SK-N-SH treated with all-trans-retinoic acid at 6 μM for 48 hours (cell line): ENCODE data around the gene KCNT1.

Experiments used
- ATAC-seq: fragments of 200-7000 bp; cut with Tn5 transposase; 3 replicates; pipeline ENCODE4 v1.9.1; 2020; ENCODE audit warnings: mild to moderate bottlenecking, moderate library complexity
- ARNTL ChIP-seq: fragments of 450-650 bp; formaldehyde crosslinking; IDR thresholded peaks from 2 replicates; pipeline ENCODE4 v1.5.0; 2020; ENCODE audit warnings: low read depth, mild to moderate bottlenecking, moderate library complexity, borderline replicate concordance
- CREB5 ChIP-seq: fragments of 250-450 bp; sonication (Bioruptor Pico); IDR thresholded peaks from 2 replicates; pipeline ENCODE4 v1.5.1; 2020; ENCODE audit warnings: low read depth, mild to moderate bottlenecking, moderate library complexity
- CSDC2 ChIP-seq: fragments of 250-450 bp; sonication (Bioruptor Pico); IDR thresholded peaks from 2 replicates; pipeline ENCODE4 v1.5.0; 2020; ENCODE audit warnings: mild to moderate bottlenecking, moderate library complexity
- CSRNP3 ChIP-seq: fragments of 250-450 bp; sonication (Bioruptor Pico); IDR thresholded peaks from 2 replicates; pipeline ENCODE4 v1.5.1; 2021; ENCODE audit warnings: mild to moderate bottlenecking, moderate library complexity
- ESRRG ChIP-seq: fragments of 250-450 bp; sonication (Bioruptor Pico); IDR thresholded peaks from 2 replicates; pipeline ENCODE4 v1.6.1; 2021; ENCODE audit warnings: mild to moderate bottlenecking
- GLIS3 ChIP-seq: fragments of 250-450 bp; sonication (Bioruptor Pico); IDR thresholded peaks from 2 replicates; pipeline ENCODE4 v1.5.0; 2020; ENCODE audit warnings: mild to moderate bottlenecking, moderate library complexity
- ISL1 ChIP-seq: fragments of 250-450 bp; sonication (Bioruptor Pico); IDR thresholded peaks from 2 replicates; pipeline ENCODE4 v2.1.2; 2022; ENCODE audit warnings: mild to moderate bottlenecking, moderate library complexity
- OSR1 ChIP-seq: fragments of 250-450 bp; sonication (Bioruptor Pico); IDR thresholded peaks from 2 replicates; pipeline ENCODE4 v1.8.0; 2022; ENCODE audit warnings: moderate library complexity, mild to moderate bottlenecking, inconsistent platforms
- PATZ1 ChIP-seq: fragments of 250-450 bp; sonication (Bioruptor Pico); IDR thresholded peaks from 2 replicates; pipeline ENCODE4 v1.8.0; 2020; ENCODE audit warnings: mild to moderate bottlenecking, moderate library complexity, borderline replicate concordance
- POU6F1 ChIP-seq: fragments of 250-450 bp; sonication (Bioruptor Pico); IDR thresholded peaks from 2 replicates; pipeline ENCODE4 v1.8.0; 2021; ENCODE audit warnings: low read depth, mild to moderate bottlenecking, moderate library complexity, borderline replicate concordance
- RARB ChIP-seq: fragments of 250-450 bp; sonication (Bioruptor Pico); IDR thresholded peaks from 2 replicates; pipeline ENCODE4 v1.8.0; 2021; ENCODE audit warnings: mild to moderate bottlenecking, moderate library complexity
- SNAI2 ChIP-seq: fragments of 250-450 bp; sonication (Bioruptor Pico); IDR thresholded peaks from 2 replicates; pipeline ENCODE4 v1.5.0; 2020; ENCODE audit warnings: mild to moderate bottlenecking, moderate library complexity
- TCF4 ChIP-seq: fragments of 250-450 bp; sonication (Bioruptor Pico); IDR thresholded peaks from 2 replicates; pipeline ENCODE4 v1.8.0; 2021; ENCODE audit warnings: mild to moderate bottlenecking, moderate library complexity, borderline replicate concordance
- TOX ChIP-seq: fragments of 250-450 bp; sonication (Bioruptor Pico); IDR thresholded peaks from 2 replicates; pipeline ENCODE4 v1.8.0; 2021; ENCODE audit warnings: mild to moderate bottlenecking, moderate library complexity, borderline replicate concordance
- ZC3H10 ChIP-seq: fragments of 250-450 bp; sonication (Bioruptor Pico); IDR thresholded peaks from 2 replicates; pipeline ENCODE4 v1.5.1; 2021; ENCODE audit warnings: mild to moderate bottlenecking, moderate library complexity
- ZFP3 ChIP-seq: fragments of 250-450 bp; sonication (Bioruptor Pico); IDR thresholded peaks from 2 replicates; pipeline ENCODE4 v1.5.0; 2020; ENCODE audit warnings: mild to moderate bottlenecking, moderate library complexity
- ZFP30 ChIP-seq: fragments of 450-650 bp; formaldehyde crosslinking; IDR thresholded peaks from 2 replicates; pipeline ENCODE4 v1.5.0; 2022; ENCODE audit warnings: mild to moderate bottlenecking, moderate library complexity
- ZNF565 ChIP-seq: fragments of 450-650 bp; formaldehyde crosslinking; conservative IDR thresholded peaks from 2 replicates; pipeline ENCODE4 v1.5.0; 2020; ENCODE audit warnings: low read depth, mild to moderate bottlenecking, moderate library complexity
- ZNF70 ChIP-seq: fragments of 450-650 bp; formaldehyde crosslinking; IDR thresholded peaks from 2 replicates; pipeline ENCODE4 v1.5.0; 2020; ENCODE audit warnings: mild to moderate bottlenecking, moderate library complexity
- ZNF8 ChIP-seq: fragments of 450-650 bp; formaldehyde crosslinking; IDR thresholded peaks from 2 replicates; pipeline ENCODE4 v1.5.0; 2020; ENCODE audit warnings: mild to moderate bottlenecking, moderate library complexity

The KCNT1 gene

GRCh38 chr9:135774794-135775525 lies 73.0 kb downstream of the KCNT1 start:
- TF ChIP-seq RARB (CRISPR knock-in tag) (no peak), ESRRG (CRISPR knock-in tag) (no peak), ZNF70 (no peak), CREB5 (CRISPR knock-in tag) (no peak), PATZ1 (CRISPR knock-in tag) (no peak)
- no peak for ATAC-seq

- no peak for TF ChIP-seq ZFP30 (CRISPR knock-in tag)
- no peak for TF ChIP-seq ISL1
- no peak for TF ChIP-seq ESRRG (CRISPR knock-in tag)
- no peak for TF ChIP-seq OSR1
- no peak for TF ChIP-seq CSRNP3 (CRISPR knock-in tag)
- TF ChIP-seq CSDC2 (CRISPR knock-in tag) = no peak
- TF ChIP-seq CREB5 (CRISPR knock-in tag) = no peak
- TF ChIP-seq GLIS3 (CRISPR knock-in tag) = no peak
- no peak for TF ChIP-seq ZNF70
- no peak for TF ChIP-seq ZC3H10 (CRISPR knock-in tag)
- TF ChIP-seq TOX = no peak
- TF ChIP-seq ZNF565 (CRISPR knock-in tag) = no peak
- TF ChIP-seq POU6F1 (CRISPR knock-in tag) = no peak
- no peak for TF ChIP-seq SNAI2 (CRISPR knock-in tag)
- TF ChIP-seq ARNTL (CRISPR knock-in tag) = no peak
- no peak for TF ChIP-seq ZNF8 (CRISPR knock-in tag)
- ATAC-seq = no peak
Observed at GRCh38 chr9:135775911-135776310, 73.9 kb downstream of the KCNT1 start.

GRCh38 chr9:135776893-135777622 lies 75.1 kb downstream of the KCNT1 start:
- TF ChIP-seq ZFP3 (CRISPR knock-in tag) = no peak
- TF ChIP-seq OSR1 = no peak
- no peak for TF ChIP-seq TCF4
- no peak for TF ChIP-seq PATZ1 (CRISPR knock-in tag)
- no peak for TF ChIP-seq ZC3H10 (CRISPR knock-in tag)
- no peak for TF ChIP-seq ESRRG (CRISPR knock-in tag)
- no peak for TF ChIP-seq GLIS3 (CRISPR knock-in tag)
- TF ChIP-seq POU6F1 (CRISPR knock-in tag) = no peak
- TF ChIP-seq ZNF8 (CRISPR knock-in tag) = no peak
- no peak for TF ChIP-seq SNAI2 (CRISPR knock-in tag)
- no peak for TF ChIP-seq CREB5 (CRISPR knock-in tag)
- no peak for TF ChIP-seq ISL1
- TF ChIP-seq, all 23 proteins: peak for 0
- ATAC-seq = no peak
